SU-DHL-6 (cell line): ENCODE measurements around the gene FAM227B.

Experiments
- H2AFZ ChIP-seq: fragments of 200-600 bp; sonication (generic); 2 replicates; pipeline ENCODE4 v1.6.1; 2014; ENCODE audit warnings: low read depth, mild to moderate bottlenecking, moderate library complexity, mixed read lengths, antibody characterized with exemption, low read length; ENCODE audit not compliant: severe bottlenecking
- H3F3A ChIP-seq: fragments of 200-600 bp; shearing (Covaris generic); 2 replicates; pipeline ENCODE4 v1.6.0; 2016; ENCODE audit warnings: antibody characterized with exemption, mild to moderate bottlenecking; ENCODE audit not compliant: insufficient read depth
- H3K27ac ChIP-seq: fragments of 200-600 bp; sonication (generic); 2 replicates; pipeline ENCODE4 v1.5.1; 2016; ENCODE audit warnings: low read depth, mild to moderate bottlenecking, low read length, moderate library complexity, mixed read lengths
- H3K27me3 ChIP-seq: fragments of 200-600 bp; sonication (generic), shearing (Covaris generic); 2 replicates; pipeline ENCODE4 v1.6.0; 2014; ENCODE audit warnings: mild to moderate bottlenecking, low read length
- H3K36me3 ChIP-seq: fragments of 200-600 bp; sonication (generic); 2 replicates; pipeline ENCODE4 v1.6.1; 2014; ENCODE audit warnings: mild to moderate bottlenecking, low read length, mixed read lengths
- H3K4me2 ChIP-seq: fragments of 300-600, 200-600 bp; shearing (Covaris generic), sonication (generic); 2 replicates; pipeline ENCODE4 v1.6.0; 2014; ENCODE audit warnings: low read length, low read depth, mild to moderate bottlenecking; ENCODE audit not compliant: poor library complexity, severe bottlenecking
- H3K4me3 ChIP-seq: fragments of 200-600 bp; sonication (generic); 2 replicates; pipeline ENCODE4 v1.5.1; 2014; ENCODE audit warnings: antibody characterized with exemption, low read length, mild to moderate bottlenecking, mixed read lengths; ENCODE audit not compliant: insufficient read depth, poor library complexity, severe bottlenecking
- H3K79me2 ChIP-seq: fragments of 200-600 bp; sonication (generic); 2 replicates; pipeline ENCODE4 v1.6.1; 2014; ENCODE audit warnings: mild to moderate bottlenecking, low read length, moderate library complexity; ENCODE audit not compliant: insufficient read depth
- H3K9ac ChIP-seq: fragments of 200-600 bp; sonication (generic); 2 replicates; pipeline ENCODE4 v1.7.0; 2014; ENCODE audit warnings: mild to moderate bottlenecking, low read length
- H3K9me2 ChIP-seq: fragments of 200-600 bp; sonication (generic); replicated peaks from 2 replicates; pipeline ENCODE4 v1.6.1; 2014; ENCODE audit warnings: low read length; ENCODE audit not compliant: insufficient read depth
- H3K9me3 ChIP-seq: fragments of 200-600 bp; sonication (generic); 2 replicates; pipeline ENCODE4 v1.6.1; 2014; ENCODE audit warnings: low read length, mixed read lengths; ENCODE audit not compliant: insufficient read depth
- H4K20me1 ChIP-seq: fragments of 200-600 bp; sonication (generic); 2 replicates; pipeline ENCODE4 v1.6.1; 2014; ENCODE audit warnings: low read depth, mild to moderate bottlenecking, antibody characterized with exemption, low read length, moderate library complexity, mixed read lengths
- CTCF ChIP-seq: fragments of 200-600 bp; sonication (generic); IDR thresholded peaks from one replicate; pipeline ENCODE4 v1.5.1; 2017; ENCODE audit warnings: antibody characterized with exemption, mild to moderate bottlenecking, low read length, moderate library complexity; ENCODE audit not compliant: insufficient read depth, poor library complexity, severe bottlenecking
- EZH2phosphoT487 ChIP-seq: fragments of 200-600 bp; sonication (generic), shearing (Covaris generic); conservative IDR thresholded peaks from 2 replicates; pipeline ENCODE4 v1.6.1; 2018; ENCODE audit warnings: mild to moderate bottlenecking, antibody characterized with exemption, low read length, moderate library complexity, mixed read lengths

FAM227B gene

GRCh38 chr15:49328941-49329340 lies 291.7 kb downstream of the FAM227B start:
- Histone ChIP-seq H3K4me2 (no peak overlapping the region), H3K4me3 (no peak overlapping the region), H3K27ac (no peak overlapping the region)

GRCh38 chr15:49327927-49328326 lies 292.7 kb downstream of the FAM227B start:
- Histone ChIP-seq H4K20me1 (no peaks in the 10 kb centered on the region), H3K9ac (no peak overlapping the region), H3K9me3 (no peaks in the 10 kb centered on the region), H3K9me2 (no peaks in the 10 kb centered on the region), H3K79me2 (no peaks in the 10 kb centered on the region), H3K27me3 (no peaks in the 10 kb centered on the region), H3K36me3 (no peaks in the 10 kb centered on the region), H3K4me3 (no peak overlapping the region), H3K4me2 (no peak overlapping the region), H3K27ac (no peak overlapping the region), H3F3A (no peaks in the 10 kb centered on the region), H2AFZ (no peak overlapping the region)
- TF ChIP-seq EZH2phosphoT487 (no peak), CTCF (no peak)

More at GRCh38 chr15:49328941-49329340, 291.7 kb downstream of the FAM227B start:
- Histone ChIP-seq H3K36me3 (no peaks in the 10 kb centered on the region), H3F3A (no peaks in the 10 kb centered on the region), H2AFZ (no peak overlapping the region), H4K20me1 (no peaks in the 10 kb centered on the region), H3K9me3 (no peaks in the 10 kb centered on the region), H3K27me3 (no peaks in the 10 kb centered on the region), H3K79me2 (no peaks in the 10 kb centered on the region), H3K9ac (no peak overlapping the region), H3K9me2 (no peaks in the 10 kb centered on the region)
- TF ChIP-seq CTCF = no peak
- TF ChIP-seq EZH2phosphoT487 = no peak

GRCh38 chr15:49323207-49323606 lies 297.4 kb downstream of the FAM227B start:
- Histone ChIP-seq H3K4me2 (no peak overlapping the region), H3K27ac (no peak overlapping the region), H3K79me2 (no peaks in the 10 kb centered on the region), H3K9me3 (no peaks in the 10 kb centered on the region), H3K9ac (no peak overlapping the region), H4K20me1 (no peaks in the 10 kb centered on the region), H2AFZ (no peak overlapping the region), H3F3A (no peaks in the 10 kb centered on the region), H3K9me2 (no peaks in the 10 kb centered on the region), H3K36me3 (no peaks in the 10 kb centered on the region), H3K4me3 (no peak overlapping the region), H3K27me3 (no peaks in the 10 kb centered on the region)
- TF ChIP-seq EZH2phosphoT487 (no peak), CTCF (no peak)
